Measurements from ENCODE around the gene ZNF888.

DNA sequence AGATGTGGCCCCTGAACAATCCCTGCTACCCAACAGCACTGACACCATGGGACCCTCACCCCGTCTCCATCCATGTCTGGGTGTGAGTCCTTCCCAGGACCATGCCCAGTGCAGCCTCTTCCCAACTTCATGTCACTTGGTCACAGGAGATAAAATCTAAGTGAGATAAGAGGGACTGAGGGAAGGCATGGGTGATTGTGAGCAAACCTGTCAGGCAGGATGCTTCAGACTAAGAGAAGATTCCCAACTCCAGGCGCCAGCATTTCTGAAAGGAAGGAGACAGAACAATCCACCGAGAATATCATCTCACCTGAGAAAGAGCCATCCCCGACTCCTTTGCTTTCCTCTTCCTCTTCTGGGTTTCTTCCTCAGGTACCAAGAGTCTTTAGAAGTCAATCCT, 33.3 kb downstream of the ZNF888 start:
- no peak for TF ChIP-seq EZH2 (IDR thresholded peaks at IDR 0.05; ENCODE audit: insufficient read depth, low read length)
- TF ChIP-seq, protein P1, sequence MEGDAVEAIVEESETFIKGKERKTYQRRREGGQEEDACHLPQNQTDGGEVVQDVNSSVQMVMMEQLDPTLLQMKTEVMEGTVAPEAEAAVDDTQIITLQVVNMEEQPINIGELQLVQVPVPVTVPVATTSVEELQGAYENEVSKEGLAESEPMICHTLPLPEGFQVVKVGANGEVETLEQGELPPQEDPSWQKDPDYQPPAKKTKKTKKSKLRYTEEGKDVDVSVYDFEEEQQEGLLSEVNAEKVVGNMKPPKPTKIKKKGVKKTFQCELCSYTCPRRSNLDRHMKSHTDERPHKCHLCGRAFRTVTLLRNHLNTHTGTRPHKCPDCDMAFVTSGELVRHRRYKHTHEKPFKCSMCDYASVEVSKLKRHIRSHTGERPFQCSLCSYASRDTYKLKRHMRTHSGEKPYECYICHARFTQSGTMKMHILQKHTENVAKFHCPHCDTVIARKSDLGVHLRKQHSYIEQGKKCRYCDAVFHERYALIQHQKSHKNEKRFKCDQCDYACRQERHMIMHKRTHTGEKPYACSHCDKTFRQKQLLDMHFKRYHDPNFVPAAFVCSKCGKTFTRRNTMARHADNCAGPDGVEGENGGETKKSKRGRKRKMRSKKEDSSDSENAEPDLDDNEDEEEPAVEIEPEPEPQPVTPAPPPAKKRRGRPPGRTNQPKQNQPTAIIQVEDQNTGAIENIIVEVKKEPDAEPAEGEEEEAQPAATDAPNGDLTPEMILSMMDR (IDR thresholded peaks at IDR 0.05; ENCODE audit: insufficient read depth, low read depth, low read length), result no peak

All from astrocyte (in vitro differentiated cells and primary cell).